Measurements from ENCODE around the gene TUBB.
A peak's percentile ranks its signal among the peaks of the same experiment; 100 is the strongest.

TUBB gene

GRCh38 chr6:30719791-30720737, at the start of gene TUBB:
TUBB (plus strand) TSS chr6:30720352; CDS start chr6:30720507, 155 bp downstream.
- DNase-seq, result peak; percentile 95

- no peak for DNase-seq
These were observed 49.2 kb upstream of the TUBB start for GRCh38 chr6:30670760-30671527.

GRCh38 chr6:30672445-30673253, 47.5 kb upstream of the TUBB start, which contains the start of gene DHX16:
DHX16 (minus strand) TSS chr6:30673006; CDS start chr6:30672841, 165 bp downstream.
- DNase-seq, result peak; percentile 94

- no peak for DNase-seq
These were observed 43.4 kb upstream of the TUBB start for GRCh38 chr6:30676660-30677285.

- DNase-seq, result peak; percentile 93
These were observed 41.0 kb upstream of the TUBB start for GRCh38 chr6:30678964-30679726.

- DNase-seq, result no peak
These were observed 40.2 kb upstream of the TUBB start for GRCh38 chr6:30679765-30680535.

- DNase-seq, result no peak
These were observed 38.4 kb upstream of the TUBB start for GRCh38 chr6:30681766-30682142.

GRCh38 chr6:30682143-30683117, 37.7 kb upstream of the TUBB start:
- DNase-seq, result peak; percentile 89

GRCh38 chr6:30683183-30683979, 36.8 kb upstream of the TUBB start:
- DNase-seq, result no peak

- DNase-seq, result no peak
These were observed 36.2 kb upstream of the TUBB start for GRCh38 chr6:30683980-30684338.

- peak; percentile 56 for DNase-seq
These were observed 35.6 kb upstream of the TUBB start for GRCh38 chr6:30684386-30685156.

GRCh38 chr6:30685157-30686008, 34.8 kb upstream of the TUBB start:
- DNase-seq, result no peak

GRCh38 chr6:30686009-30686907, 33.9 kb upstream of the TUBB start, which contains the start of gene PPP1R18:
PPP1R18 (minus strand) TSS chr6:30686645; CDS start chr6:30686018, 627 bp downstream.
- peak; percentile 83 for DNase-seq

GRCh38 chr6:30686908-30687658, 33.1 kb upstream of the TUBB start:
- DNase-seq, result peak; percentile 81
